ENCODE data around the gene KIRREL1.

DNA sequence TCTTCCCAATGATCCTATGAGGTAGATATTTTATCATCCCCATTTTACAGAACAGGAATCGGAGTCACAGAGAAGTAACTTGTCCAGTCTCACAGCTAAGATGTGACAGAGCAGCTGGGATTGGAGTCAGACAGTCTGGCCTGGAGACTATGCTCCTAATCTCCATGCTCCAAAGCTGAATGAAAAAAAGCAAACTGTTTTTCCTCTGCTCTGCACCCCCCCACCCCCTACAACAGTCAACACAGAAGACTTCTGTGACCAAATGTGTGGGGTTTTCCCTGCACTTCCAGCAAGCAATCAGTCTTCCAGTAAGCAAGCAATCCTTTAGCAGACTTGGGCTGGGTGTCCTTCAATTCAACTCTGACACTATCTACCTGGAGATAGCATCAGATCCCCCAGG, 33.2 kb downstream of the KIRREL1 start:
- TF ChIP-seq POLR2AphosphoS5 (IDR thresholded peaks at IDR 0.05; ENCODE audit: low read depth, low read length), result no peak
- TF ChIP-seq SIN3A (IDR thresholded peaks at IDR 0.05; ENCODE audit: borderline replicate concordance, insufficient read depth, low read length), result no peak
- TF ChIP-seq FOXP2 (optimal IDR thresholded peaks at IDR 0.05; ENCODE audit: borderline replicate concordance, extremely low read depth, extremely low read length, insufficient read depth), result no peak
